Measurements from ENCODE around the gene OGA. TPM values are rescaled to one million over a fixed set of nuclear protein-coding genes. Genes with fewer than 3 reads are reported as not detected.

The OGA gene
- total and polyA plus RNA-seq, 2 of the 8 experiments (the other 6 are each of a cell fraction or from before 2014, with no cell fraction given) = 31.2 to 107 TPM

DNA sequence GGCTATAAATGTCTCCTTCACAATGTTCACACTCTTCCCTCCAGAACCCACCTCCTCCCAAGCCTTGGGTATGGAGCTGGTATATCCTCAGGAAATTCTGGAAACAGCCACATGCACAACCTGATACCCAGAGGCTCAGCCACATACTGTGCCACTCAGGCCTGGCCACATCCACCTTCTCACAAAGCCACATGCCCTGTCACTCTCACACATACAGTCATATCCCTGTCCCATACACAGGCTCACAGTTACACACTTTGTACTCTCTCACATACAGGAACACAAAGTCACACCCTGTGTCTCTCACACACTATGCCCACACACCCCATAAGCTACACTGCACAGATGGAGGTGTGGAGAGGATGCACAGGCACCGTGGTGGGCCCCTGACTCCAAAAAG lies 15.2 kb upstream of the OGA start:
- Histone ChIP-seq H3K4me2 (ENCODE audit: insufficient read depth in 1 of 2, low read depth in 2 of 2, low read length in 2 of 2) (no peak overlapping the region), H2BK12ac (ENCODE audit: low read depth, low read length) (peak overlapping the region; percentile 60; the same call in 1 of the 2 replicates), H3K36me3 (ENCODE audit: control insufficient read depth in 2 of 4, insufficient read depth in 4 of 4, low read length in 3 of 4) (no peaks in the 10 kb centered on the region), H4K8ac (ENCODE audit: extremely low read depth, insufficient read depth, low read length) (no peak overlapping the region), H3K23ac (ENCODE audit: insufficient read length) (peak overlapping the region; percentile 56), H3K9ac (replicated peaks in 1 of 4; ENCODE audit: extremely low read depth in 1 of 4, low read depth in 3 of 4, low read length in 3 of 4) (no peak overlapping the region), H3K79me1 (ENCODE audit: low read depth, low read length) (0 out of 2 replicates have a peak, but pooled peaks cover 2% of the 10 kb centered on the region), H3K4ac (replicated peaks; ENCODE audit: insufficient read length, low read depth, low read length) (no peak overlapping the region), H2BK20ac (ENCODE audit: low read length) (no peak overlapping the region), H3K27ac (ENCODE audit: low read depth, low read length) (no peak overlapping the region), H2BK120ac (replicated peaks; ENCODE audit: low read depth, low read length) (no peak overlapping the region), H3K14ac (ENCODE audit: insufficient read length) (no peak overlapping the region), H4K5ac (ENCODE audit: insufficient read length, low read depth, low read length) (no peak overlapping the region), H3K23me2 (ENCODE audit: low read depth, low read length) (peaks cover 13% of the 10 kb centered on the region), H2AFZ (ENCODE audit: low read length) (no peak overlapping the region), H3K79me2 (ENCODE audit: control insufficient read depth in 1 of 2, insufficient read depth in 2 of 2, low read length in 2 of 2) (no peaks in the 10 kb centered on the region), H3K4me1 (replicated peaks in 1 of 4; ENCODE audit: control insufficient read depth in 3 of 4, insufficient read depth in 4 of 4, low read length in 3 of 4) (peaks cover 12 to 25% (median 17%) of the 10 kb centered on the region in 4 experiments), H2BK5ac (ENCODE audit: low read depth, low read length) (no peak overlapping the region), H3K4me3 (ENCODE audit: extremely low read depth in 1 of 4, insufficient read depth in 2 of 4, low read depth in 3 of 4, low read length in 4 of 4) (no peak overlapping the region), H2AK5ac (ENCODE audit: low read depth, low read length) (no peak overlapping the region; the same call in 1 of the 2 replicates), H3K9me3 (ENCODE audit: insufficient read depth in 2 of 2, low read depth in 1 of 2, low read length in 1 of 2) (no peaks in the 10 kb centered on the region), H2BK15ac (ENCODE audit: low read length) (peak overlapping the region; percentile 95; the same call in 1 of the 2 replicates), H4K20me1 (replicated peaks in 1 of 2; ENCODE audit: control insufficient read depth in 1 of 2, insufficient read depth in 2 of 2, low read length in 2 of 2) (peaks cover 1 to 17% of the 10 kb centered on the region in 2 experiments), H3K18ac (ENCODE audit: extremely low read depth, low read length) (no peak overlapping the region), H3K27me3 (replicated peaks in 1 of 4; ENCODE audit: control insufficient read depth in 3 of 4, extremely low read depth in 1 of 4, insufficient read depth in 3 of 4, low read length in 3 of 4) (no peaks in the 10 kb centered on the region), H4K91ac (replicated peaks; ENCODE audit: insufficient read length, low read length) (no peak overlapping the region), H3K56ac (replicated peaks; ENCODE audit: insufficient read length, low read depth, low read length) (no peak overlapping the region)
- CTCF ChIA-PET (ENCODE audit: partially characterized antibody) = interaction anchor here (1.0 to 1.3 kb wide), 6 partner anchors 9 to 239 kb away, joined by 3 to 4 read pairs (median 3); partner anchors contain the start of gene KCNIP2
- DNase-seq (ENCODE audit: low read depth in 1 of 2, low spot score in 2 of 2) = no peak
- WGBS, 2 experiments (ENCODE audit: extremely low coverage in 1 of 2, insufficient coverage in 1 of 2, insufficient read length in 1 of 2, insufficient replicate concordance in 2 of 2, low coverage in 1 of 2, low lambda C conversion rate in 2 of 2, missing lambda C conversion rate in 1 of 2) = 100% methylated on average over 1 of the region's 1 CpG; no CpG with 5 or more reads in 1 of the 2 experiments
- POLR2A ChIA-PET (ENCODE audit: partially characterized antibody) = interaction anchor here (1.1 to 9.8 kb wide), 2 partner anchors 16 to 233 kb away, joined by 3 to 100 read pairs; partner anchors contain the start of gene OGA
- TF ChIP-seq KDM1A (IDR thresholded peaks at IDR 0.05; ENCODE audit: borderline replicate concordance, low read length) (no peak), CHD1 (IDR thresholded peaks at IDR 0.05; ENCODE audit: low read depth, low read length) (no peak), EZH2 (IDR thresholded peaks at IDR 0.05; ENCODE audit: low read depth, low read length, severe bottlenecking) (no peak), TBP (IDR thresholded peaks at IDR 0.05; ENCODE audit: low read depth, low read length) (no peak), CHD2 (IDR thresholded peaks at IDR 0.05; ENCODE audit: low read length) (no peak), GABPA (IDR thresholded peaks at IDR 0.05; ENCODE audit: borderline replicate concordance, insufficient read depth, low read length) (no peak), SP2 (IDR thresholded peaks at IDR 0.05; ENCODE audit: low read length) (no peak), TEAD4 (IDR thresholded peaks at IDR 0.05; ENCODE audit: low read depth, low read length) (no peak), CEBPB (IDR thresholded peaks at IDR 0.05; ENCODE audit: low read depth, low read length) (no peak)
- TF ChIP-seq, protein P1, sequence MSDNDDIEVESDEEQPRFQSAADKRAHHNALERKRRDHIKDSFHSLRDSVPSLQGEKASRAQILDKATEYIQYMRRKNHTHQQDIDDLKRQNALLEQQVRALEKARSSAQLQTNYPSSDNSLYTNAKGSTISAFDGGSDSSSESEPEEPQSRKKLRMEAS (IDR thresholded peaks at IDR 0.05) = no peak
- FAIRE-seq = no peak

All from H1 (cell line).